GM11168 (cell line): ENCODE measurements around the gene ERBB4.

Source experiments
- in situ Hi-C: fragments of 300-500 bp; cut with MboI; formaldehyde crosslinking; loops from one replicate; pipeline ENCODE4 v1.12.0; 2022; ENCODE audit warnings: low sequenced_read_pairs; ENCODE audit not compliant: unreplicated experiment

Gene ERBB4

DNA sequence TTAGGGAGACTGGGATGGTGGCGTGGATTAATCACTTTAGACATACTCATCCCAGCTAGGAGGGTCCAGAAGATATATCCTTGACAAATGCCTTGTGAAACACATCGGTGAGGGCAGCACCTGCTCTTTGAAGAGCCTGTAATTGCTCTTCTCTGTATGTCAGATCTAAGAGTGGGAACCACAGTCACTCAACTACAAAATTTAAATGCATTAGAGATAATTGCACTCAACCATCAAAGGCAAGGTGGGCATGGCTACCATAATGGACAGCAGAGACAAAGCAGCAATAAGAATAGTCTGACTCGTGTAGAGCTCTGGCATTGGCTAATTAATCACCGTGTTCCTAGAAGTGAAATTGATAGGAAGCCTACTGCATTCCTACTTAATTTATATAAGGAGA, 96.8 kb downstream of the ERBB4 start:
- in situ Hi-C loops, result no loop called here

DNA sequence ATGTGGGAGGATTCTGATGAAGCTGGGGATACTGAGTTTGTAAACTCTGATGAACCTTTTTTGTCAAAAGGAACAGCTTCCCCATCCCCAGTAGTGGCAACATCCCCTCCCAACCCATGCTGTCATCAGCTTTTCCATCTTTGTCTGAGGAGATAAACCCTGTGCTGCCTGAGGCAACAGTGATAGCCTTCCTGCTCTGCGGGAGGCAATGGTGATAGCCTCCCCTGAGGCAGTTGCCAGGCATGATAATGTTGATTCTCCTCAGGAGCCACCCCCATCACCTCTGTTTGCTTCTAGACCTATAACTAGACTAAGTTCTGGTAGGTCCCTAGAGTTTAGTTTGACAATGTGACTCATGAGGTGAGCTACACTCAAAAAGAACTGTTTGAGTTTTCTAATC, 97.5 kb downstream of the ERBB4 start:
- in situ Hi-C loops, result no loop called here

DNA sequence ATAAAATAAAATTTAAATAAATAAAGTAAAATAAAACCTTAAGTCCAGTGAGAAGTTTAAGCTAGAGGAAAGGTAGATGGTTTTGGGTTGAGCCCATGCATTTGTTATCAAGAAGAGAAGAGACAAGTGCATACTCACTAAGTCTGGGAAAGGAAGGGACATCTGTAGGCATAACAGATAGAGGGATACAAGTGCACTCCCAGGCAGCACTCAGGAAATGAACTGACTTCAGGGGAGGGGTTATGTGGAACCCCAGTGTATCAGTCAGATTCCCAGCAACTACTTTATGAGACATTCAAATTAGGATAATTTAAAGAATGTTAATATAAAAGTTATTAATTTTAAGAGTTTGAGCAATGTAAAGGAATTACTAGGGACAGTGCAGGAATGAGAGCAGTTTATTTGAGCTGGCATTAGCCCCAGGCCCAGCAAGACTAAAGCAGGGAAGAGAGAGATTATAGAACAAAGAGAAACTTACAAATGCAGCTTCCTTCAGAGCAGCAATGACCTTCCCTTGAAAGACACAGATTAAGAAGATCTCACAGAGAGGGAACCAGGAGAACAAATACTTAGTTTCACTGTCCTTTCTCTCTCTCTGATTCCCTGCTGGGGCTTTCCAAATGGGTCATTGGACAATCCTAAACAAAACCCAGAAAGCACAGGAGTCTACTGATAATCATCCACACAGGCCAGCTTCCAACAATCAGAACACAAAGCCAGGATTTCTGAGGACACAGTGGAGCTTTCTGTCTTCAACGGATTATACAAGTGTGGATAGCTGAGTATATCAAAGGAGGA, 109.7 kb downstream of the ERBB4 start:
- in situ Hi-C loops, result no loop called here

DNA sequence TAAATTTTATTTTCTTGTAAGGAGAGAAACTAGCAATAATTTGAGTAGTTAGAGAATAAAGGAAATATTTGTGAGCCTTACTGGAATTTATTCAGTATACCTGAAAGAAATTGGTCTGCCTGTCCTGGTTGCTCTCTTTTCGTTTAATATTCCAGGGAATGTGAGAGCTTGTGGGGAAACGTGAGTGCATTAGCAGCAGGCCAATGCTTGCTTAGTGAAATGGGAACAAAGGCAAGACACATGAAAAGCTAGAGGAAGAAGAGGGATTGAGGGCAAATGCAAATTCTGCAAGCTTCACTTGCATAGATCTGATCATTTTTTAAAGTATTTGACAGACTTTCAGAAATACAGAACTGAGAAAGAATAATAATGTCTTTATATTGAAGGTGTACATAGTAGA, 111.0 kb downstream of the ERBB4 start:
- in situ Hi-C loops, result no loop called here

DNA sequence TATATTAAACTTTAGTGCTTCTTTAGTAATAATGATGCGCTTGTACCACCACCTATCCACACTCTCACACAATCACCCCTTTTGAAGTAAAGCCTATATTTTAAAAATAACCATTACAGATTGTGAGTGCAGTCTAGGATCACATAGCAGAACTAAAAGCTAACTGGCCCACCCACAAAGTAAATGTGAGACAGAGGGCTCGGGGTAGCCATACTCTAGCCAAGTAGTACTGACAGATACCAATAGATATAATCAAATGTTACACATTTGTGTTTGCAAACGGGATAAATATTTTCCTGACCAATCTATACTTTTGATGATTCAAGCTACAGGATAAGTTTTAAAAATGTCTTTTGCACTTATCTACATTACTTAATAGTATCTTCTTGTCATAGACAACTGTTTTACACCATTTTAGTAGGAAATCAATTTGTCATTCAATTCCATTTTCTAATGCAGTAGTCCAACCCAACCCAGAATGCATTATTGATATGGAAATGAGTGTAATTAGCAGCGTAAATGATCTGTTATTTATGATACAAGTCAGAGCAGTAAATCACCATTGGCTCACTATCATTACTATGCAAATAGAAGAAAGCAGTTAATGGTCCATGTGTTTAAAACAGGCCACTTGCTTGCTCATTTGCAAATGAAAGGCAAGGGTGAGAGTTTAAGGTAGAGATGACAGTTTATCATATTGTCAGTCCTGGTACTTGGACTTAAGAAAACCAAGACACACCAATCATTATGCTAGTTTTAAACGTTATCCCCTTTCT, 111.8 kb downstream of the ERBB4 start:
- in situ Hi-C loops, result no loop called here

DNA sequence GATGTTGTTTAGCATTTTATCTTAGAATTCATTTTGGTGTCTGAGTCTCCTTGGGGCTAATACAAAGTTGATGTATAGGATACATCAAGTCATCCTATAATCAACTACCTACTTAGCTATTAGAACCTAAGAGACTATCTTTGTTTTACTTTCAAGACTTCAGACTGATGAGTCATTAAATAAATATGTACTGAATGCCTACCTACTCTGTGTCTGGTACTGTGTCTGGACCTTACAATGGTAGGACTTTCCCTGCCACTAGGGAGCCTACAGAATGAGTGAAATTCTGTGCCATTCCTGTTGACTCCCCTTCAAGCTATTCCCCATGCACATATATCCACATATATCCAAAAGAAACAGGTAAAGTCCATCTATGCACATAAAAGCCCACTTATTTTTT, 114.5 kb downstream of the ERBB4 start:
- in situ Hi-C loops, result no loop called here

DNA sequence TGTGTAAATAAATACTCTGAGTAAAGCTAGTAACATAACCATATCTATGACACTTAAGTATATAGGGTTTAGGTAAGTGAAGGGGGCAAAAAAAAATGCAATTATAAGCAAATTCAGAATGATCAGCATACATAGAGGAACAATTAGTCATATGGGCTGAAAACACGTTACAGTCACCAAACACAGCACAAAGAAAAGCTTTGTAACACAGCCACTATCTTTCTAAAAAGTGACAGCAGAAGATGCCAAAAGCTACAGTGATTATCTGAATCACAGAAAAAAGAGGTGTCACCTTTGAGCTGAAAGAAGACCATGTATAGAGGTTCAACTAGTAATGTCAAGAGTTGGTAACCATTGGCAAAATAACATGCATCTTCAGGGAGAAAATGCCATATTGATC, 115.5 kb downstream of the ERBB4 start:
- in situ Hi-C loops, result no loop called here

DNA sequence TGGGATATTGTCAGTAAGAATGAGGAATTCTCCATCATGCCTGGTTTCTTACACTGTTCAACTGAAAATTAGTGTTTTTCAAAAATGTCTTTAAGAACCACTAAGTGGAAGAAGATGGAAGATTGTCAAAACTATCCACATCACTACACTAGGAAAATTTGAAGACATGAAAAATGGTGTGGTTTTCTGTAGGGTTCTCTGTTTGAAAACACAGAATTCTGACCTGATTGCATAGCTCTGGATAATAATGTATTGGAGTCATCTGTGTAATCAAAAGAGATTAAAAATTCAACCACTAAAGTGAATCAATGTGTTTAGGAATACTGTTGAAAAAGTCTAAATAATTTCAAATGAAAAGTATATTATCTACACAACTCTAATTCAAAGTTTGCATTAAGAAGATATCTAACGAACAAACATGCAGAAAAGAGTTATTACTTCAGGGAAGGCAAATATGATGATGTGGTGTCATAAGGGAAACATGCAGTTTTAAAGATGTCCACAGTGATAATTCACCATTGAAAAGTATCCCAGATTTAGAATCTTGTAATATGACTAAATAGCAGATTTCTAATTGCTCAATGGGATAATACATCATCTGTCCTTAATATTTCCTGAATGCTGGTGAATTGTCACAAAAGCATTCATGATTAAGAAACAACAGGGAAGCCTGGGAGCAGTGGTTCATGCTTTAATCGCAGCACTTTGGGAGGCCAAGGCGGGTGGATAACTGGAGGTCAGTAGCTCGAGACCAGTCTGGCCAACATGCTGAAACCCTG, 116.9 kb downstream of the ERBB4 start:
- in situ Hi-C loops, result no loop called here

DNA sequence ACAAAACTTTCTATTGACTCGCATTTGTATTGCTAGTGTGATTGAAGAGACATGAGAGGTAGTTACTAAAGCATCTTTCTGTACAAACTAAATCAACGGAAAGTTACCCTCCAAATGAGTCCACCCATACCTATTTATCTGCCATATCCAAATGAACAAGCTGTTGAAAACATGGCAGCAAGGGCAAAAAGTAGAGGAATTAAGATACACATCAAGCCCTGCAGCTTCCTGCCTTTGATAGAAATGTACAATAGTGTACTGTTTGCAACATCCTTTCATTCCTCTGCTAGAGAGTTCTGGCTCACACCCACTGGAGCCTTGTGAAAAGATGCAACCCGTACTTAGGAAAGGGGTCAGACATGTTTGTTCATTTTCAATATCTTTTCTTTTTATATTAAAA, 122.5 kb downstream of the ERBB4 start:
- in situ Hi-C loops, result no loop called here

DNA sequence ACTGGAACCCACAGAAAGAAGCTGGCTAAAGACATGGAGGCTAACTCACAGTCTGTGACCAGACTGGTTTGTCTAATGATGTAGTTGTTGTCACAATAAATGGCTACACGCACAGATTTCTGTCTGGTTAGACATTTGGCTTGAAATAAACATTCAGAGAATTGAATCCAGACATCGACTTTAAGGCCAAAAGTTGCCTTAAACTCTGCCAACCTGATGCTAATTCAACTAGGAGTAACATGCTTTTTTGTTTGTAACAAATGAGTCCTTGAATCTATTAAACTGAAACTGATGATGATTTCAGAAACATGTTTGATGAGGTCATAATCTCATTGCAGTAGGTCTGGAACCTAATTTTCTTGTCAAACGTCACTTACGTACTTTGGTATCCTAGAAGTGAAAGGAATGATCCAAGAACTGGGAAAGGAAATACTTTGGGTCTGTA, 123.8 kb downstream of the ERBB4 start:
- in situ Hi-C loops, result no loop called here

DNA sequence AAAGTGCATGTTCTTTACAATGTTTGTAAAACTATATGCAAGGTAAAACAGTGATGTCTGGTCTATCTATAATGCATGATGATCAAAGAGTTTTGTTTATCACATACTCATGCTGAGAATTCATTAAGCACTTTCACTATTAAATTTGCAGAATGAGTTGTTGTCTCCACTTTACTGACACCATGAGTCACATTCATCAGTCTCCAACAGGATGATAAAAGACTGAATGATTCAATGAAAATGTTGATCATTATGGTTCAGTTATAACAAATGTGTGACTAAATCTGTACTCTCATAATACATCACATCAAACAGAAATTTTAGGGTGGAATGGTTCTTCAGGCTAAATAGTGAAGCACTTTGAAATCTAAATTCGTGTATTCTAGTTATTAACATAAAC, 129.0 kb downstream of the ERBB4 start:
- in situ Hi-C loops, result no loop called here

DNA sequence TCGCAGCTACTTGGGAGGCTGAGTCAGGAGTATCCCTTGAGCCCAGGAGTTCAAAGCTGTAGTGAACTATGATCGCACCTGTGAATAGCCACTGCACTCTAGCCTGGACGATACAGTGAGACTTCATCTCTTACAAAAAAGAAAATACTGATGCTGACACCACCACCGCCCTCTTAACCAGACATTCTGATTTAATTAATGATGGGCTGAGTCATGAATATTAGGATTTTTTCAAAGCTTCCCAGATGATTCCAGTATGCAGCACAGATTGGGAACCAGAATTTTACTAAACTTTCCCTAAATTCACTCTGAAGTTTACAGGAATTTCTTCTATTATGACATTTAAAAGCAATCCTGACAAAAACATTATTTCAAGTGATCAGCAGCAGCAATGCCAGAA, 130.1 kb downstream of the ERBB4 start:
- in situ Hi-C loops, result no loop called here

DNA sequence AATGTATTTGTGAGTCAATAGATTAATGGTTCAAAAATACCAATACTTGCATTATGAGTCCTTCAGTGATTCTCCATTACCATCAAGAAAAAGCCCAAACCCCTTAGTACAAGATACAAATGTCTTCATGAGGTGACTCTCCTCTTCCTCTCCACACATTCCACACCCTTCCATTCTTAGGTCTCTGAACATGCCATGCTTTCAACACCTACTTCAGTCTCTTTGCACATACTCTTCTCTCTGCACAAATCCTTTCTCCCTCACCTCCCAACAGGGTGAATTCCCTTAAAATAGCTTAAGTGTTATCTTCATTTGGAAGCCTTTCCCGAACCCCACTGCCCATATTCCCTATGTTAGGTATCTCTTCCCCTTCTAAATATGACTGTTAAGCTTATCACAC, 131.9 kb downstream of the ERBB4 start:
- in situ Hi-C loops, result no loop called here

DNA sequence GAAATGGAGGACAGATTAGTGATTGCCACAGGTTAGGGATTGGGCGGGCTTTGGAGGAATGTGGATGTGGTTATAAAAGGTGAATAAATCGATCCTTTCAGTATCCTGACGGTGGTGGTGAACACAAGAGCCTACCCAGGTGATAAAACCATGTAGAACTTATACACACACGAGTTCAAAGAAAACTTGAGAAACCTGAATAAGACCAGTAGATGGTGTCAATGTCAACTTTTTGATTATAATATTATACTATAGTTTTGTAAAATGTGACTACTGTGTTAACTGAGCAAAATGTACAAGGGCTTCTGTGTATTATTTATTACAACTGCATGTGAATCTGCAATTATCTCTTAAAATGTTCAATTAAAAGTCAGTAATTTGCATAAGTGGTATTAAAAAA, 136.3 kb downstream of the ERBB4 start:
- in situ Hi-C loops, result no loop called here

DNA sequence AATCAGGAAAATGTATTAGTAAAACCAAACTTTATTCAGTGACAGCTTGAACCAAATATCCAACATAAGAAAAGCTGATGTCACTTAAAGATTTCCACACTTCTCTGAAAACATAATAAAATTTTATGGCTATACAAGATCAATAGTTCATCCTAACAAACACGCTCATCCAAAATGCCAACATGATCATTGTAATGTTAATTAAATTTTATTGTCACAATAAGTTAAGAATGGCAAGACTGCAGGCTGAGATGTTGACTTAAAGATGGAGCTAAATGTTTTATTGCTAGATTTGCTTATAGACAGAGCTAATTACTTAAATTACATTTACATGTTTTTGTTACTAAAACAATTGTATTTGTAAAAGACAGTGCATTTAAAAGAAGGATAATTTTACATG, 140.3 kb downstream of the ERBB4 start:
- in situ Hi-C loops, result no loop called here

DNA sequence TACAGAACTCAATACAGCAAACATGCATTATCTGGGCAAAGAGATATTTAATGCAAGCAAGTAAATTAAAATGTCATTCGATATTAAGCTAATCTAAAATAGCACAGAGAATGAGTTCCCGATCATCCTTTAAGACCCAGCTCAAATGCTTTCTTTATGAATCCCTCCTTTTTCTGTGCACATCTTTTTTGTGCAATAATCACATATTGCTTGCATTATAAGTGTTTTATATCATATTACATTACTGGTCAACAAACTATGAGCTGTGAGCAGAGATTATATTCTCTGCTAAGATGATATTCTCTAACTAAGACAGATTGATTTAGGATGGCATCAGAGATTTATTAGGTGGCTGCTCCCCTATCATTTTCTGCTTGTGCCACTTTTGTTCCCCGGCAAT, 146.1 kb downstream of the ERBB4 start:
- in situ Hi-C loops, result no loop called here

DNA sequence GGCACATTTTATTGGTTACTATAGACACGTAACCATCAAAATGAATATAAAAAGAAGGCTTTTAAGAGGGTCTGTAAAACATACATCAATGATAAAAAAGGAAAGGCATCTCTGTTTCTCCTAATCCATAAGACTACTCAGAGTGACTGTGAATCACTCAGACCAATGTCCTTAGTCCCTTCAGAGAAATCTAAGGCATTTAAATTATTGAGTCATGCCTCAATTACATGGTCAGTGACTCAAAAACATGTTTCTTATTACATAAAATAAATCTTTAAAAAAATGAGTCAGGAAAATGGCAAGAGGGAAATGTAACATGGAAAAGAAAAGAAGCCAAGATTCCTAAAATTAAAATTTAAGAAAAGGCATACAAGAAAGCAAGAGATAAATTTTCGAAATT, 146.6 kb downstream of the ERBB4 start:
- in situ Hi-C loops, result no loop called here

DNA sequence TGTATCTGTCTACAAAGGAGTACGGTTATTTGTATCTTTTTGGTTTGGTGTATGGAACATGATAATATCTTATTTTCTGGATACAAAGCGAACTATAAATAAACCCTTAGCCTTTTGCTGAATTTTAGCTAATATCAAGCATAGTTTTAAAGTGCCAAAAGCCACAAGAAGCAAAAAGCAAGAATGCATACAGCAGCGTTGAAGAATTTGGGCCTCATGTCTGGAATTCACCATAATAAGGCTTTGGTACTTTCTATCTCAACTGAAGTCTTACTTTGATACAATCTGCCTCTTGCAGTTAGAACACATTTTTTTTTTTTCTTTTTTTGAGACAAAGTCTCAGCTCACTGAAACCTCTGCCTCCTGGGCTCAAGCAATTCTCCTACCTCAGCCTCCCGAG, 151.5 kb downstream of the ERBB4 start:
- in situ Hi-C loops, result no loop called here

DNA sequence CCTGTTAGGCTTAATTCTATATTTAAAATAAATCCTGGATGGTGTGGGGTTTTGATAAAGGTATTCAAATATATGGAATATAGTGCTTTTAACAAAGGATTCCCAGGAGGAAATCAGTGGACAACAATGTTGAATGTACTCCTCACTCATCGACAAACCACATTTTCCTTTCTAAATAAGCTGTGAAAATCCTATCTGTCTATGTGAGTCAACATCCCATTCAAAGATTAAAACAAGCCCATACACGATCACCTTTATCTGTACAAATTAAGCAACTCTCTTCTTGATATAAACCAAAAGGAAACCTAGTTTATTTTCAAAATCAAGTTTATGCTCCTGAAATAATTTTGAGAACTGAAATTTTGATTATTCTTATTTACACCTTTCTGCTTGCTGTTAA, 153.4 kb downstream of the ERBB4 start:
- in situ Hi-C loops, result no loop called here

DNA sequence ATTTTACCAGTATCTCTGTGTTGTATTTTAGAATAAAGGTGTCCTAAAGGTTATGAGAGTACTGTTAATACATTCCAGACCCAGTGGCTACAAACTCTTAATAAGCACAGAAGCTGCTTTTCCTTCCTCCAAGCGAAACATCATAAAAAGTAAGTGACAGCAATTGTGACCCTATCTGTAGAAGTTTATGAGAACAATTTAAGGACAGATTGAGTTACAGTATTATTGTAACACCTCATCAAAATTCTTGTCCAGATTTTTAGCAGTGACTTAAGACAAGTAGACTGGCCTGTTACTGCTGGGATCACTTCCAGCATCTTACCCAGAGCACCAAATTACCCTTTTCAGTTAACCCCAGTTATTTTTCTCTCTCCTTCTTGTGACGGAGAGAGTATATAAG, 154.6 kb downstream of the ERBB4 start:
- in situ Hi-C loops, result no loop called here
